ENCODE measurements around the gene DDRGK1.

- TF ChIP-seq EZH2phosphoT487 (IDR thresholded peaks at IDR 0.05; ENCODE audit: borderline replicate concordance, low read length) (no peak), CTCF (IDR thresholded peaks at IDR 0.05; ENCODE audit: low read depth, low read length, poor library complexity, severe bottlenecking) (no peak)
Observed at GRCh38 chr20:3160418-3160817, 44.1 kb downstream of the DDRGK1 start.
